Mucosa of stomach (tissue), 1 donor: Measurements from ENCODE around the gene NTN5.
A peak's percentile ranks its signal among the peaks of the same experiment; 100 is the strongest.
"Not testable (repeated sequence)": the region's sequence is repeated elsewhere in the genome, so short reads cannot be mapped to it uniquely, and the experiment has no call there.

ENCODE experiments used
- H3K27me3 ChIP-seq: one replicate; pipeline ENCODE4 v1.7.0; 2013; ENCODE audit warnings: mild to moderate bottlenecking, low read length; ENCODE audit not compliant: control insufficient read depth, insufficient read depth
- H3K36me3 ChIP-seq: one replicate; pipeline ENCODE4 v1.7.0; 2013; ENCODE audit warnings: low read length; ENCODE audit not compliant: control insufficient read depth, insufficient read depth
- H3K4me1 ChIP-seq: one replicate; pipeline ENCODE4 v1.7.0; 2013; ENCODE audit warnings: mild to moderate bottlenecking, low read length; ENCODE audit not compliant: control insufficient read depth, insufficient read depth
- H3K4me3 ChIP-seq: one replicate; pipeline ENCODE4 v1.7.0; 2013; ENCODE audit warnings: low read length
- H3K9ac ChIP-seq: one replicate; pipeline ENCODE4 v1.7.0; 2013; ENCODE audit warnings: mild to moderate bottlenecking, low read length, moderate library complexity
- H3K9me3 ChIP-seq: one replicate; pipeline ENCODE4 v1.7.0; 2013; ENCODE audit warnings: mild to moderate bottlenecking, low read length, moderate library complexity; ENCODE audit not compliant: control insufficient read depth
- donor health status: Pancreatic carcinoma.

Gene NTN5

DNA sequence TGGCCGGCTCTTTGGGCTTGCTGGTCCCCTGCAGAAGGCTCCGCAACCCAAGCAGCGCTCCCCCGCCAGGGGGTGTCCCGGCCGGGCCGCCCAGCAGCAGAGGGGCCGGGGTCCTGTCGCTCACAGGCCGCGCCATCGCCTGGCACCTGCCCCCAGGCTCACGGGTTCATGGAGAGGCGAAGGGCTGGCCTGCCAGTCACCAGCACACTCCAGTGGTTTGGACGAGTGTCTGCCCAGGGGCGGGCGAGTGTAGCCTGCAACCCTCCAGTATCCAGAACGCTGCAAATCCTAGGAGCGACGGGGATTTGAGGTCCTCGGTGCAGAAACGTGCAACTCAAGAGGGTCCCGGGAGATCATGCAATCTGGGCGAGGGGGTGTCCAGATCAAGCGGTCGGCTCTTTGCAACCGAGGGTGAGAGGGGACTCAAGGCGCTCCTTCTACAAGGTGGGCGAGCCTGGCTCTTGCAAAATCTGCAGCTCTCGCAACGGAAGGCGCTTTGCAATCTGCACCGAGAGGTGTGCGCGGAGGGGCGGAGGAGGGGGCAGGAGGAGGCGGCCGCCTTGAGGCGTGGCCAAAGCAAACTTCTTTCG lies 35.9 kb downstream of the NTN5 start, which contains the start of gene DBP:
TSS of gene DBP (minus strand) at position 521 of the 590 bp plus-strand sequence. CDS start at position 136, 385 bp downstream.
- Histone ChIP-seq H3K9ac (peak within 1 kb of the TSS; percentile 92), H3K4me3 (peak within 1 kb of the TSS; percentile 85), H3K4me1 (peaks cover 46% of the 10 kb centered on the region), H3K27me3 (no peaks in the 10 kb centered on the region), H3K36me3 (peaks cover 3% of the 10 kb centered on the region), H3K9me3 (no peaks in the 10 kb centered on the region)

DNA sequence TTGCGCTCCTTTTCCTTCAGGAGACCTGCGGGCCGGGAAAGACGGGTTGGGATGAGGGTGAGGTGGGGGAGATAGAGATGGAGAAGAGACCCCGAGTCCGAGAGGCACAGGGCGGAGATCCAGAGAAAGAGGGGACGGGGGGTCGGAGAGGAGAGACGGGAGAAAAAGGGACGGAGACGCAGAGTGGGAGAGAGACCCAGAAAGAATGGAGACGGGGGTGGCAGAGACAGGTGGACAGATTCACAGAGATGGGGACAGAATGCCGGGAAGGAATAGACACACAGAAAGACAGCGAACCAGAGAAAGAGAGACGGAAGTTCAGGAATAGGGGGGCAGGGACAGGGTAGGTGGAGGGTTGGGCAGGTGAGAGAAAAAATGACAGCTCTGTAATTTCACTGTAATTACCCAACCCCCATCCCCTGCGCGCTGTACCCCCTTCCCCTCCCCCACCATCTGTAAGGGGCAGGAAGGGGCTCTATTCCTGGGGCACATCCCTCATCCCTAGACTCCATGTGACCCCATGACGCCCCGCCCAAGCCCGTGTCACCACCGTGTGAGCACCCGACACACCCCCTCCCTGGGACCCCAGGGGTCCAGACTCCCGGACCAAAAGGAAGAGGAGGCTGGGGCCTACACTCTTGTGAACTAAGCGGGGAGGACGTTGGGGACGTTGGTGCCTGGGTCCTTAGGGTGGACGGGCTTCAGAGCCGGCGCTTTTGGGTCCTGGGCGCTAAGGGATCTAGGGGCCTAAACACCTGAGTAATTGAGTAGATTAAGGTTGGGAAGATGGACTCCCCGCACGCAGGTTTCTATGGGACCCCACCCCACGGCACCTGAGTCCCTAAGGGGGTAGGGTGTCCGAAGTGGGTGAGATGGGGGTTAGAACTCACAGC lies 36.6 kb downstream of the NTN5 start:
- Histone ChIP-seq H3K9me3 (no peaks in the 10 kb centered on the region), H3K27me3 (no peaks in the 10 kb centered on the region), H3K4me1 (peaks cover 51% of the 10 kb centered on the region), H3K36me3 (peaks cover 3% of the 10 kb centered on the region), H3K9ac (peak overlapping the region; percentile 80), H3K4me3 (peak overlapping the region; percentile 44)

DNA sequence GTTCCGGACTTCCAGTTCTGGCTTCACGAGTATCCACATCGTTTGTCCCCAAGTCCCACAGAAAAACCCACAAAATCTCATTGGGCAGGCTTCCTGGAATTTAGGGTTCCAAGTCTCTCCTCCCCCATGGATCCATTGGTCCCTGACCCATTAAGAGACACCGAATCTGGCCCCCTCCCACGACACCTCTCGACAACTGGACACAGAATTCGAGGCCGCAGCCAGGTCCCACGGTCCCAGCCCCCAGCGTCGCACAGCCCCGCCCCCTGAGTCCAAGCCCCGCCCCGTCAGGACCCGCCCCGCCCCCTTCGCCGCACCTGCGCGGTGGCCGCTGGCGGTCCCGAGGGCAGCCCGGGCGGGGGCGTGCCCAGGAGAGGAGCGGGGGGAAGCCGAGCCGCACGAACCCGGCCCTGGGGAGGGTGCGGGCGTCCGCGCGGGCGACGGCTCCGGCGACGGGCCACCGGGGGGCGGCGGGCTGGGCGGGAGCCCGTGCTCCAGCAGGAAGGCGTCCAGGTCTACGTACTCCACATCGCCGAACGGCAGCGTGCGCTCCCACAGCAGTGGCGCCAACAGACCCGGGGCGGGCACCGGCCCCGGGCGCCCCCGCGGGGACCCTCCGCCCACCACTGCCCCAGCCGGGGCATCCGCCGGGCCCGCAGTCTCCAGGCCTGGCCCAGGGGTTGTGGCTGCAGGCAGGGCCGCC lies 37.4 kb downstream of the NTN5 start:
- no peaks in the 10 kb centered on the region for H3K9me3 ChIP-seq
- peaks cover 59% of the 10 kb centered on the region for H3K4me1 ChIP-seq
- H3K36me3 ChIP-seq = peaks cover 3% of the 10 kb centered on the region
- H3K9ac ChIP-seq = peak overlapping the region; percentile 80
- H3K27me3 ChIP-seq = no peaks in the 10 kb centered on the region
- H3K4me3 ChIP-seq = peak overlapping the region; percentile 44

DNA sequence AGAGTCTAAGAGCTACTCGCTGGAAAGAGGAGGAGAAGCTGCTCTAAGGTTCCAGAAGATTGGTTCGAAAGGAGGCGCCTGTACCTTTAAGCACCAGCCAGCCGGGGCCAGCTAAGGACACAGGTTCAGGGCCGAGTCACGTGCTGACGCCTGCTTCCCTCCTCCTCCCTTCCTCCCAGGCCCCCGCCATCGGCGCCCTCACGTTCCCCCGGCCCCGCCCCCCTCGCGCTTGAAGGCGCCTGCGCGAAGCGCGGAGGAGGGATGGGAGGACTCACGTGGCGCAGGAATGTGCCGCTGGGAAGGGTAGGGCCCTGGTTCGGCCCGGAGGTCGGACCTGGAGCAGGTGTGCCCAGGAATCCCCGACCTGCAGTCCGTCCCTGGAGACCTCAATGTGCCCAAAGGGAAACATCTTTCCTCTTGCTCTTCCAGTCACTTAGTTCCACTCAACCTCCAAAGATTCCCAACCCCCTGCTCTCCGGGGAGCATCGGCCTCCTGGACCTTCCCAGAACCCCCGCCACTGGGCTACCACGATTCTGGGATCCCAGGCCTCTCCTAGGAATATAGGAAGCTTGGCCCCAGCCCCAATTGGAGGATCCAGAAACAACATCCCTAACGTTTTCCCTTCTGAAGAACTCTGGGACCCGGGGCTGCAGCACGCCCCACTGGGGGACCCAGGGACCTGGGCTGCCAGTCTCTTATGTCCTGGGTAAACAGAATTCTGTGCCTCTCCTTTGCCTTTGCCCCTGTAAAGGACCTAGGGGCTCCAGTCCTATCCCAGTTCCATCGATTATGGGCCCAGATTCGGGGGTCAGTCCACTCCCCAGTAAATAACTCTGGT lies 38.2 kb downstream of the NTN5 start:
- peak overlapping the region; percentile 12 for H3K4me3 ChIP-seq
- H3K9ac ChIP-seq = peak overlapping the region; percentile 49
- H3K27me3 ChIP-seq = no peaks in the 10 kb centered on the region
- H3K9me3 ChIP-seq = no peaks in the 10 kb centered on the region
- H3K36me3 ChIP-seq = peaks cover 3% of the 10 kb centered on the region
- H3K4me1 ChIP-seq = peaks cover 63% of the 10 kb centered on the region

DNA sequence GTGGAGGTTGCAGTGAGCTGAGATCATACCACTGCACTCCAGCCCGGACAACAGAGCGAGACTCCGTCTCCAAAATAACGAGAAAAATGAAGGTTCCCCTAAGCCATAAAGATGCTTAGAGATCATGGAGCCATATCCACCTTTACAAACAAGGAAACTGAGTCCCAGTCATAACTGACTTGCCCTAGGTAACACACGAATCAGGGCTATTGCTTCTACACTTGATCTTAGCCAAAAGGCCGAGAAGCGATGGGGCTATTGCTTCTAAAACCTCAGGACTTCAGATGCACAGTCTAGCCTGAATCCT lies 38.8 kb downstream of the NTN5 start:
- peak overlapping the region; percentile 10 for H3K9ac ChIP-seq
- H3K9me3 ChIP-seq = no peaks in the 10 kb centered on the region
- H3K4me1 ChIP-seq = peaks cover 66% of the 10 kb centered on the region
- no peaks in the 10 kb centered on the region for H3K27me3 ChIP-seq
- H3K4me3 ChIP-seq = peak overlapping the region; percentile 12
- peaks cover 3% of the 10 kb centered on the region for H3K36me3 ChIP-seq

DNA sequence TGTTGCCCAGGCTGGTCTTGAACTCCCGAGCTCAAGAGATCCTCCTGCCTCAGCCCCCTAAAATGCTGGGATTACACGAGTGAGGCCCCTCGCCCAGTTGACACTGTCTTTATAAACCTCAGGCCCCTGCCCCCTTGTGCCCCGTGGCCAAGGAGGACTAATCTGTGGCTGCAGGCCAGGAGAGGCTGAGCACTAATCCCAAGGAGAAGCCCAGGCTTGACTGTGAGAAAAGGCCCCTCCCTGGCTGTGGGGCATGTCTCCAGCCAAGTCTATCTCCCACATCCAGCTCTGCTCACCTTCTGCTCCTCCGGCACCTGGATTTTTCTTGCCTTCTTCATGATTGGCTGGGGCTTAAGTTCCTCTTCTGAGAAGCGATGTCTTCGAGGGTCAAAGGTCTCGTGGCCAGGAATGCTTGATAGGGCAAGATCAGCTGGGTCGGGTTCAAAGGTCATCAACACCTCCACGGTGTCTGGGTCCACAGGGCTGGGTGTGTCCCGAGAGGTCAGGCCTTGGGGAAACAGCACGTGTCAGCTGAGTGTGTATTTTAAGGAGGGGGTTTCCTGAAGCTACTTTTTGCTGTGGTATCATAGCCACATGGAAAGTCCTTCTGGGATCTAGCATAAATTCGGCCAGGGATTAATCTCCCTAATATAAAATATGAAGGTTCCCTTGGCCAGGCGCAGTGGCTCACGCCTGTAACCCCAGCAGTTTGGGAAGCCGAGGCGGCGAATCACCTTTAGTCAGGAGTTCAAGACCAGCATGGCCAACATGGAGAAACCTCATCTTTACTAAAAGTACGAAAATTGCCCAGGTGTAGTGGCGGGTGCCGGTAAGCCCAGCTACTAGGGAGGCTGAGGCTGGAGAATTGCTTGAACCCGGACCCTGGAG lies 39.4 kb downstream of the NTN5 start:
- H3K36me3 ChIP-seq = peaks cover 3% of the 10 kb centered on the region
- H3K27me3 ChIP-seq = no peaks in the 10 kb centered on the region
- H3K4me1 ChIP-seq = peaks cover 66% of the 10 kb centered on the region
- H3K9ac ChIP-seq = peak overlapping the region; percentile 10
- no peaks in the 10 kb centered on the region for H3K9me3 ChIP-seq
- H3K4me3 ChIP-seq = peak overlapping the region; percentile 12

DNA sequence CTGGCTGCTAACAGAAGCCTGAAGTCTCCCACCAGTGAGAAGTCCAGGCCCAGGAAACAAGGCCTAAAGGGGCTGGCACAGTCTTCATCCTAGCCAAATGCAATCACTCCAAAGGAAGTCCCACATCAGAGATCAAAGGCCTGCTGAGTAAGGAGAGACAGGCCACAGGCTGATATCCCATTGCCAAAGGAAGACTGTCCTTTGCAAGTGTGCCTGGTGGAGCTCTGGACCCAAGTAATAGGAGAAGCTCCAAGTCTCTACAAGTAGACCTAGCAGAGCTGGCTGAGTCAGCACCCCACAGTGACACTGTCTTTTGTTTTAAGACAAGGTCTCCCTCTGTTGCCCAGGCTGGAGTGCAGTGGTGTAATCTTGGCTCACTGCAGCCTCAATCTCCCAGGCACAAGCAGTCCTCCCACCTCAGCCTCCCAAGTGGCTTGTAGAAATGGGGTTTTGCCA lies 40.1 kb downstream of the NTN5 start:
- Histone ChIP-seq H3K4me1 (peaks cover 69% of the 10 kb centered on the region), H3K4me3 (no peak overlapping the region), H3K9ac (no peak overlapping the region), H3K27me3 (no peaks in the 10 kb centered on the region), H3K9me3 (no peaks in the 10 kb centered on the region), H3K36me3 (peaks cover 3% of the 10 kb centered on the region)

DNA sequence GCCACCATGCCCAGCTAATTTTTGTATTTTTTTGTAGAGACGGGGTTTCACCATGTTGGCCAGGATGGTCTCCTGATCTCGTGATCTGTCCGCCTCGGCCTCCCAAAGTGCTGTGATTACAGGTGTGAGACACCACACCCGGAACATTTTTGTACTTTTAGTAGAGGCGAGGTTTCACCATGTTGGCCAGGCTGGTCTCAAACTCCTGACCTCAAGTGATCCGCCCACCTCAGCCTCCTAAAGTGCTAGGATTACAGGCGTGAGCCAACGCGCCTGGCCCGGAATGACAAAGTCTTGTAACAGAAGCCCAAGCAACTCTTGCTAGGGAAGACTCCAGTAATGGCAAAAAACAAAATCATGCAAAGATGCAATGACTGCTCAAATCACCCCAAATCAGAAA lies 40.5 kb downstream of the NTN5 start:
- not testable (repeated sequence) for H3K9me3 ChIP-seq, H3K4me3 ChIP-seq, H3K36me3 ChIP-seq, H3K27me3 ChIP-seq, H3K9ac ChIP-seq
- H3K4me1 ChIP-seq = peaks cover 74% of the 10 kb centered on the region

DNA sequence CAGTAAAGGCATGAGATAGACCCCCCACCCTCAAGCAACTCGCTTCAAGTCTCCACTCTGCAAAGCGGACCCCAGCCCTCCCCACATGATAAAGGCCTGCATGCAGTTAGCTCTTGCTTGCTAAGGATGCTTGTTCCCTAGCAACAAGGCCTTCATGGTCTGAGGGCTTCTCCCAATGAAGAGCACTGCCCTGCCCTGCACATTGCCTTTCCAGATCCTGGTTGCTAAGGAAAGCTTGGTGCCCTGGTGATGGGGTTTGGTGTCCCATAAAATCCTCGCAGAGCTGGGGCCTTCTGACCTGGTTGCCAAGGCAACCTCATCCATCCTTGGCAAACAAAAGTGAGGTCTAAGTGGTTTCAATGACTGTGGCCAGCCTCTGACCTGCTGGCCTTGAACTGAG lies 41.6 kb downstream of the NTN5 start:
- no peak overlapping the region for H3K9ac ChIP-seq
- H3K4me1 ChIP-seq = peaks cover 78% of the 10 kb centered on the region
- H3K27me3 ChIP-seq = no peaks in the 10 kb centered on the region
- no peak overlapping the region for H3K4me3 ChIP-seq
- H3K36me3 ChIP-seq = peaks cover 3% of the 10 kb centered on the region
- no peaks in the 10 kb centered on the region for H3K9me3 ChIP-seq

DNA sequence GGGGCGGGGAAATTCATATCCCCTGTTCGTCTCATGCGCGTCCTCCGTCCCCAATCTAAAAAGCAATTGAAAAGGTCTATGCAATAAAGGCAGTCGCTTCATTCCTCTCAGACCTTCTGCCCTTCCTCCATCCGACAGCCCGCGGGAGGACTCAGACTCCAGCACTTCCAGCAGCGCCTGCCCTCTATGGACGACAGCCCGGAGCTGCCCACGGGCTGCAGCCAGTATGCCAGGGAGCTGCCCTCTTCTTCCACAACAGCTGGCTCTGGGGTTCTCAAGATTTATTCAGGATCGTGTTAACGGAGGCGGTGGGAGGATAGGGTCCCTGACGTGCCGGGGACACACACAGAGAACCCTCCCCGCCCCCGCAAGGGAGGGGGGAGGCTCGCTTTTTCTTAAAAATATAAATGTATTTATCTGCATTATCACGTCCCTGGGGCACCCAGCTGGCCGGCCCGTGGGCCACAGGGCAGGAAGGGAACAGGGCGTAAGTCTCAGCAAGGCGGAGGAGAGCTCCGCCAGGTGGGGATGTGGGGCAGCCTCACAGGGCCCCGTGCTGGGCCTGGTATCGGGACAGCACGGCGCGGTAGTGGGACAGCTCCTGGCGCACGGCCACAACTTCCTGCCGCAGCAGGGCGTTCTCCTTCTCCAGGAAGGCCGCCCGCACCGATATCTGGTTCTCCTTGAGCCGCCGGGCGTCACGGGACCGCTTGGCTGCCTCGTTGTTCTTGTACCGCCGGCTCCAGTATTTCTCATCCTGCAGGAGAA lies 42.3 kb downstream of the NTN5 start:
- no peak overlapping the region for H3K4me3 ChIP-seq
- peaks cover 3% of the 10 kb centered on the region for H3K36me3 ChIP-seq
- H3K27me3 ChIP-seq = no peaks in the 10 kb centered on the region
- no peaks in the 10 kb centered on the region for H3K9me3 ChIP-seq
- peaks cover 85% of the 10 kb centered on the region for H3K4me1 ChIP-seq
- H3K9ac ChIP-seq = peak overlapping the region; percentile 58
